MG63 (cell line): Measurements from ENCODE around the gene CADM4. TPM values are rescaled to one million over a fixed set of nuclear protein-coding genes. Genes with fewer than 3 reads are reported as not detected.
"Not testable (repeated sequence)": the region's sequence is repeated elsewhere in the genome, so short reads cannot be mapped to it uniquely, and the experiment has no call there.

Source experiments
- DNase-seq: peaks from one replicate; pipeline ENCODE4 v3.0.0-alpha.2; 2020
- H3K27me3 ChIP-seq: fragments of 250-450 bp; sonication (Bioruptor Pico); 2 replicates; pipeline ENCODE4 v1.5.1; 2020; ENCODE audit warnings: mild to moderate bottlenecking, moderate library complexity
- H3K36me3 ChIP-seq: fragments of 250-450 bp; sonication (Bioruptor Pico); 2 replicates; pipeline ENCODE4 v1.5.1; 2020; ENCODE audit warnings: mild to moderate bottlenecking, moderate library complexity
- H3K4me3 ChIP-seq: fragments of 250-450 bp; sonication (Bioruptor Pico); 2 replicates; pipeline ENCODE4 v1.5.1; 2020; ENCODE audit warnings: mild to moderate bottlenecking, moderate library complexity
- H3K9me3 ChIP-seq: fragments of 250-450 bp; sonication (Bioruptor Pico); 2 replicates; pipeline ENCODE4 v1.5.1; 2020; ENCODE audit warnings: mild to moderate bottlenecking, moderate library complexity
- total RNA-seq: library from RNA; depleted of rRNA; stranded (reverse); fragments of >200 nt; shearing (Covaris generic); gene quantifications from 2 replicates; pipeline ENCODE4 v1.2.3, GENCODE V29; 2014; ENCODE audit warnings: low replicate concordance; rRNA removed

CADM4 gene
- 0.22 and 3.0 TPM in 2 replicates for total RNA-seq

DNA sequence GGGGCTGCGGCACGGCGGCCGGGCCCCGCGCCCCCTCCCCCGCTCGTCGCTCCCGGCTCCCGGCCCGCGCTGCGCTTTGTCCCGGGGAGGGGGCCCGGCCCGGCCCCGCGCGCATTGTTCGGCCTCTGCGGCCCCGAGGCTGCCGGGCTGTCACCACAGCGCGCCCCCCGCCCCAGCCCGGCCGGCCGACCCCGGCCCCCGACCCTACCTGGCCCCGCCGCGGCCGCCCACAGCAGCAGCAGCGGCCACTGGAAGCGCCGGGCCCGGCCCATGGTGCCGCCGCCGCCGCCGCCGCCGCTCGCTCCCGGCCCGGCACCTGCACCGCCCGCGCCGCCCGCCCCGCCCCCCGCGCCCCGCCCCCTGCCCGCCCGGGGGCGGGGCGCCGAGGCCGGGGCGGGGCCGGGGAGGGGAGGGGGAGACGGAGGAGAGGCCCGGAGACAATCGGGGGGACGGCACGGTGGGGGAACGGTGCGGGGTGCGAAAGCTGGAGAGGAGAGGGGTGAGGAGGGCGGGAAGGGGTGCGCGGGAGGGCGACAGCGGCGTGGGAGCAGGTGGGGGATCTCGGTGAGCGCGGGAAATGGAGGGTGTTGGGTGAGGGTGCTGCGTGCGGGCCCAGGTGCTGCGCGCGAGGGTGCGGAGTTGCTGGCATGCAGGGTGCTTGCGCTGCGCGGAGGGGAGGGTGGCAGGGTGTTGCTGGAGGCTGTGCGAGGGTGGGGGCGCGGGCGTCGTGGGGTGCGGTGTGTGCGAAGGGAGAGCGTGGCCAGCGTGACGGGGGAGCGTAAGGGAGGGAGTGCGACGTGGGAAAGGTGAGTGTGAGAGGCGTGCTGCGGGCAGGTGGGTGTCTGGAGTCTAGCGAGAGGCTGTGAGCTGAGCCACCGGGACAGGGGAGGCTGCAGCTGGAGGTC, at the start of gene CADM4:
CADM4 (minus strand) TSS at position 332 of the 905 bp plus-strand sequence; CDS start at position 272, 60 bp downstream.
- no peaks in the 10 kb centered on the region for H3K36me3 ChIP-seq
- peaks cover 26% of the 10 kb centered on the region for H3K27me3 ChIP-seq
- DNase-seq = no peak
- H3K9me3 ChIP-seq = no peaks in the 10 kb centered on the region
- H3K4me3 ChIP-seq = peak within 1 kb of the TSS; percentile 33

DNA sequence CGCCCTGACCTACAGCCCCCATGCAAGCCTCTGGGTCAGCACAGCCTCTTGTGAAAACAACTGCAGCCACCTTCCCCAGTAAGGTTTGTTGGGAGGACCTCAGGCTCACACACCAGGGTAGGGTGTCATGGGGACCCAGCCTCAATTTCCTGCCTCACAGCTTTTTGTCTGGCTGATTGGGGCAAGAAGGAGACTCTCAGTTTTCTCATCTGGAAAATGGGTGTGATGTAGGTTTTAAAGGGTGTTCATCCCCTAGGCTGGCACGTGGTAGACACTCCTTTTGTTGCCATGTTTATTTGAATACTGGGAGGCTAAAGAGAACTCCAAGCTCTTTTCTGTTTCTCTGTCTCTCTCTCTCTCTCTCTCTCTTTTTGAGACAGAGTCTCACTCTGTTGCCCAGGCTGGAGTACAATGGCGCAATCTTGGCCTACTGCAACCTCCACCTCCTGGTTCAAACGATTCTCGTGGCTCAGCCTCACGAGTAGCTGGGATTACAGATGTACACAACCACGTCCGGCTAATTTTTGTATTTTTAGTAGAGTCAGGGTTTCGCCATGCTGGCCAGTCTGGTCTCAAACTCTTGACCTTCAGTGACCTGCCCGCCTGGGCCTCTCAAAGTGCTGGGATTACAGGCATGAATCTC, 48.5 kb upstream of the CADM4 start:
- no peak overlapping the region for H3K4me3 ChIP-seq
- DNase-seq = no peak
- no peaks in the 10 kb centered on the region for H3K27me3 ChIP-seq
- H3K36me3 ChIP-seq = no peaks in the 10 kb centered on the region
- peaks cover 28% of the 10 kb centered on the region for H3K9me3 ChIP-seq

- H3K9me3 ChIP-seq = peaks cover 28% of the 10 kb centered on the region
- DNase-seq = no peak
- H3K27me3 ChIP-seq = no peaks in the 10 kb centered on the region
- no peak overlapping the region for H3K4me3 ChIP-seq
- H3K36me3 ChIP-seq = no peaks in the 10 kb centered on the region
These were observed 48.0 kb upstream of the CADM4 start for GRCh38 chr19:43687660-43687997.

DNA sequence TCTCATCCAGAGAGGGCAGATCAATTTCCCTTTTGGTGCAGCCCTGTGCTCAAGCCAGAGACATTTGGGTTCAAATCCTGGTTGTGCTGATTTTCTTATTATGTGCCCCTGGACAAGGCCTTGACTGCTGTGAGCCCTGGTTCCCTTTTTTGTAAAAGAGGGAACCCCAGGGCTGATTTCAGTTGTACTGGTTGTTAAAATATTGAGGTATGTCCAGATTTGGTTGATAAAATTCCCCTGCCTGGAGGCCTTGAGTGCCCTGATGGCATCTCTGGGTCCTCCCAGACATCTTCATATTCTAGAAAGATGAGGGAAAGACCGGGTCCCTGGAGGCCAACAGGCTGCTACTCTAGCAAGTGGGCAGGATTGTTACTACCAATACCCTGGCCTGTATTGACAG, 44.7 kb upstream of the CADM4 start:
- DNase-seq = no peak
- Histone ChIP-seq H3K4me3 (no peak overlapping the region), H3K9me3 (no peaks in the 10 kb centered on the region), H3K27me3 (no peaks in the 10 kb centered on the region), H3K36me3 (no peaks in the 10 kb centered on the region)

DNA sequence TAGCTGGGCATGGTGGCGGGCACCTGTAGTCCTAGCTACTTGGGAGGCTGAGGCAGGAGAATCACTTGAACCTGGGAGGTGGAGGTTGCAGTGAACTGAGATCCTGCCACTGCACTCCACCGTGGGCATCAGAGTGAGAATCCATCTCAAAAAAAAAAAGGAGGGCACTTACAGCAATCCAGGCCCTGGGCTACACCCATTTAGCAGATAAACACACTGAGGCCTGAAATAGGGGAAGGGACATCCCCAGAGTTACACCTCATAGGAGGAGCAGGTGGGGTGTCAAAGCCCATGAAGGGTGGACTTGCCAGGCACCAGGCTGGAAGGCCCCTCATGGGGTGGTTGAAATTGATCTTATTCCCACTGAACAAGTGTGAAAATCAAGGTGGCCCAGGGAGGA, 44.3 kb upstream of the CADM4 start:
- Histone ChIP-seq H3K27me3 (no peaks in the 10 kb centered on the region), H3K36me3 (no peaks in the 10 kb centered on the region), H3K9me3 (no peaks in the 10 kb centered on the region), H3K4me3 (no peak overlapping the region)
- no peak for DNase-seq

DNA sequence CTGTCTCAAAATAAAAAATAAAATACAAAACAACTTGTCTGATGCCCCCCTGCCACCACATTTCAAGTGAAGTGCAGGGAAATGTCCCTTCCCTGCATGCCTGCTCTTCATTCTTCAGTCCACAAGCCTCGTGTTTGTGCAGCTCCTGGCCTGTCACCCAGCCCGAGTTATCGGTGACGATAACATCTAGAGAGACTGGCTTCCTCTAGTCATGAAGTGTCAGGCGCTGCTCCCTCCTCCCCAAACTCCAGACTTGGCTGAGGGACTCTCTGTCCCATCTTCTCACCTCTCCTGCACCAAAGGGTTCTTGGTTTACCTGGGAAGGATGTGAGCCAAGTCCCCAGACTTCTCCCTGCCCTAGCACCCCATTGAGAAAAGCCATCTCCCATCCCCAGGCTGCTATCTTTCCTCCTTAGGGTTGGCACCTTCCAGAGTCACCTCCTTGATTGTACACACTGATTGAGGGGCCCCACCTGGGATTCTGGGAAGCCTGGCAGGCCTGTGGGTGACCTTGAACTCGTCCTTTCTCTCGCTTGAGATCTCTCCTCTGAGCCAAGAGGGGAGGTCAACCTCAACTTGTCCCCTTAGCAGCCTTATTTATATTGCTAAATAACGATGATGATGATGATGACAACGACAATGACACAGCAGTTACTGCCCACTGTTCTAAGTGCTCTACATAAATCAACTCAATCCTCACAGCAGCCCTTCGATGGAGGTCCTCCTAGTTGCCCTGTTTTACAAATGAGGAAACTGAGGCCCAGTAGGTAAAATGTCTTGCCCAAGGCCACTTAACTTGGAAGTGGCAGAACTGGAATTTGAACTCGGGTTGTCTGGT, 43.4 kb upstream of the CADM4 start:
- Histone ChIP-seq H3K4me3 (no peak overlapping the region), H3K9me3 (no peaks in the 10 kb centered on the region), H3K27me3 (no peaks in the 10 kb centered on the region), H3K36me3 (no peaks in the 10 kb centered on the region)
- DNase-seq = no peak

- H3K9me3 ChIP-seq, H3K27me3 ChIP-seq, H3K4me3 ChIP-seq, H3K36me3 ChIP-seq, DNase-seq: not testable (repeated sequence)
These were observed 42.6 kb upstream of the CADM4 start for GRCh38 chr19:43682269-43682668.

- Histone ChIP-seq H3K9me3 (no peaks in the 10 kb centered on the region), H3K27me3 (no peaks in the 10 kb centered on the region), H3K36me3 (no peaks in the 10 kb centered on the region), H3K4me3 (no peak overlapping the region)
- no peak for DNase-seq
These were observed 42.2 kb upstream of the CADM4 start for GRCh38 chr19:43681821-43682220.

GRCh38 chr19:43678512-43679261, 39.0 kb upstream of the CADM4 start:
- DNase-seq = no peak
- Histone ChIP-seq H3K9me3 (no peaks in the 10 kb centered on the region), H3K27me3 (no peaks in the 10 kb centered on the region), H3K36me3 (no peaks in the 10 kb centered on the region), H3K4me3 (no peak overlapping the region)

DNA sequence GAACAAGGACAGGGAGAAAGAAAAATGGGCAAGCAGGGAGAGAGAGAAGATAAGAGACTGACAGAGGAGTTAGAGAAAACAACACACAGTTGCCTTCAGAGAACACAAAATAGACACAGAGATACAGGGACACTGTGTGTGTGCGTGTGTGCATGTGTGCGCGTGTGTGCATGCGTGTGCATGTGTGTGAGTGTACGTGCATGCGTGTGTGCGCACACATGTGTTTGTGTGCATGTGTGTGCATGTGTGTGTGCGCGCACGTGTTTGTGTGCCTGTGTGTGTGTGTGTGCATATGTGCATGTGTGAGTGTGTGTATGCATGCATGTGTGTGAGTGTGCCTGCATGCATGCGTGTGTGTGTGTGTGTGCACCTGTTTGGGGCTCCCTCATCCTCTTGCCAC, 36.3 kb upstream of the CADM4 start:
- H3K27me3 ChIP-seq = no peaks in the 10 kb centered on the region
- H3K36me3 ChIP-seq = no peaks in the 10 kb centered on the region
- no peak overlapping the region for H3K4me3 ChIP-seq
- DNase-seq = no peak
- no peaks in the 10 kb centered on the region for H3K9me3 ChIP-seq

GRCh38 chr19:43675269-43675879, 35.7 kb upstream of the CADM4 start:
- no peaks in the 10 kb centered on the region for H3K36me3 ChIP-seq
- no peaks in the 10 kb centered on the region for H3K27me3 ChIP-seq
- H3K9me3 ChIP-seq = no peaks in the 10 kb centered on the region
- DNase-seq = peak; percentile 62
- no peak overlapping the region for H3K4me3 ChIP-seq

- Histone ChIP-seq H3K36me3 (no peaks in the 10 kb centered on the region), H3K9me3 (no peaks in the 10 kb centered on the region), H3K4me3 (no peak overlapping the region), H3K27me3 (no peaks in the 10 kb centered on the region)
- DNase-seq = no peak
These were observed 34.9 kb upstream of the CADM4 start for GRCh38 chr19:43674596-43674995.

- Histone ChIP-seq H3K36me3 (no peaks in the 10 kb centered on the region), H3K9me3 (no peaks in the 10 kb centered on the region), H3K27me3 (no peaks in the 10 kb centered on the region), H3K4me3 (no peak overlapping the region)
- no peak for DNase-seq
These were observed 34.5 kb upstream of the CADM4 start for GRCh38 chr19:43674183-43674582.

DNA sequence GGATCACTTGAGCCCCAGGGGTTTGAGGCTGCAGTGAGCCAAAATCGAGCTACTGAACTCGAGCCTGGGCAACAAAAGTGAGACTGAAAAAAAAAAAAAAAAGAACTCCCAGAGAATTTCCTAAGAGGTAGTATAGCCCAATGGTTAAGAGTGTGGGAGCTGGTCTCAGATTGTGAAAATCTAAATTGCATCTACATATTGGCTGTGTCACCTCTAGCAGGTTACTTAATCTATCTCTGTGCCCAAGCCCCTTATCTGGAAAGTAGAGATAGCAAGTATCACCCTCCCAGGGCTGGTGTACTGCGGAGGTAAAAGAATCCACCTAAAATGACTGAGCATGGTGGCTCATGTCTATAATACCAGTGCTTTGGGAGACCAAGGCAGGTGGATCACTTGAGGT, 34.0 kb upstream of the CADM4 start:
- no peak overlapping the region for H3K4me3 ChIP-seq
- no peaks in the 10 kb centered on the region for H3K36me3 ChIP-seq
- H3K27me3 ChIP-seq = no peaks in the 10 kb centered on the region
- no peaks in the 10 kb centered on the region for H3K9me3 ChIP-seq
- no peak for DNase-seq

- 0 out of 2 replicates have a peak, but pooled peaks cover 1% of the 10 kb centered on the region for H3K9me3 ChIP-seq
- no peak overlapping the region for H3K4me3 ChIP-seq
- no peaks in the 10 kb centered on the region for H3K27me3 ChIP-seq
- DNase-seq = no peak
- peaks cover 8% of the 10 kb centered on the region for H3K36me3 ChIP-seq
These were observed 32.5 kb upstream of the CADM4 start for GRCh38 chr19:43672061-43672679.
